Measurements from ENCODE around the gene C6orf47. TPM values are rescaled to one million over a fixed set of nuclear protein-coding genes. Genes with fewer than 3 reads are reported as not detected.

C6orf47 gene
- total and polyA plus RNA-seq, 2 donors (not counting 3 experiments of a cell fraction or from before 2014, with no cell fraction given), result 5.8 to 12.8 TPM

- no peaks in the 10 kb centered on the region for H3K9me1 ChIP-seq (replicated peaks; ENCODE audit: control insufficient read depth, extremely low read depth, insufficient read depth, low read length)
- H3K4me2 ChIP-seq (ENCODE audit: insufficient read depth, low read length), result no peak overlapping the region
- H4K20me1 ChIP-seq (replicated peaks; ENCODE audit: control insufficient read depth, extremely low read depth, insufficient read depth, low read length), result no peaks in the 10 kb centered on the region
- no peaks in the 10 kb centered on the region for H3K27me3 ChIP-seq (ENCODE audit: control insufficient read depth in 2 of 2, insufficient read depth in 2 of 2, low read length in 2 of 2)
- peak; percentile 33 for FAIRE-seq
- dilution Hi-C loops (cut with MboI; ENCODE audit: extremely low pct_ligation_motif_present, low sequenced_read_pairs) (no loop called here), intact Hi-C loops (cut with micrococcal nuclease) (no loop called here)
- H3K79me2 ChIP-seq (ENCODE audit: control insufficient read depth, insufficient read depth, low read length), result no peaks in the 10 kb centered on the region
- H3K4me3 ChIP-seq (replicated peaks in 1 of 3; ENCODE audit: insufficient read depth in 1 of 3, low read depth in 1 of 3, low read length in 3 of 3), result no peak overlapping the region
- peaks cover 10% of the 10 kb centered on the region for H3K4me1 ChIP-seq (ENCODE audit: control insufficient read depth, extremely low read depth, insufficient read depth, low read length)
- no peak overlapping the region for H3K27ac ChIP-seq (ENCODE audit: insufficient read depth, low read depth, low read length)
- ChIA-PET POLR2A (no interaction called here), CTCF (interaction anchor here (1.0 to 2.2 kb wide), 4 partner anchors 9 to 136 kb away, joined by 3 to 10 read pairs (median 4); no protein-coding TSS in a partner anchor)
- H2AFZ ChIP-seq (ENCODE audit: low read depth, low read length), result no peak overlapping the region
- H3K9me3 ChIP-seq (replicated peaks; ENCODE audit: control insufficient read depth, insufficient read depth, low read length), result no peaks in the 10 kb centered on the region
- no peak for TF ChIP-seq GATA2 (IDR thresholded peaks at IDR 0.05; ENCODE audit: insufficient read depth, insufficient read length, low read depth, low read length)
- no peak for TF ChIP-seq JUN (IDR thresholded peaks at IDR 0.05; ENCODE audit: borderline replicate concordance, insufficient read depth, insufficient read length, low read depth)
- no peak for TF ChIP-seq POLR2AphosphoS5 (IDR thresholded peaks at IDR 0.05; ENCODE audit: insufficient read depth, low read depth, low read length)
- no peak for TF ChIP-seq EZH2 (IDR thresholded peaks at IDR 0.05; ENCODE audit: borderline replicate concordance, low read depth, low read length, severe bottlenecking)
- H3K36me3 ChIP-seq (ENCODE audit: control insufficient read depth in 2 of 2, extremely low read depth in 1 of 2, insufficient read depth in 2 of 2, low read length in 2 of 2), result peaks cover 6 to 37% of the 10 kb centered on the region in 2 experiments
- no TSS peak for BruUV-seq (replicated peaks)
- no peak for DNase-seq (ENCODE audit: low read depth, low spot score)
- H3K9ac ChIP-seq (replicated peaks; ENCODE audit: extremely low read depth, insufficient read depth, low read length), result no peak overlapping the region
Measured at GRCh38 chr6:31693535-31693934, 33.0 kb upstream of the C6orf47 start.

- H3K9me1 ChIP-seq (replicated peaks; ENCODE audit: control insufficient read depth, extremely low read depth, insufficient read depth, low read length), result no peaks in the 10 kb centered on the region
- H3K4me1 ChIP-seq (ENCODE audit: control insufficient read depth, extremely low read depth, insufficient read depth, low read length), result peaks cover 10% of the 10 kb centered on the region
- H3K79me2 ChIP-seq (ENCODE audit: control insufficient read depth, insufficient read depth, low read length), result no peaks in the 10 kb centered on the region
- no peak overlapping the region for H3K27ac ChIP-seq (ENCODE audit: insufficient read depth, low read depth, low read length)
- H3K4me2 ChIP-seq (ENCODE audit: insufficient read depth, low read length), result no peak overlapping the region
- TF ChIP-seq POLR2AphosphoS5 (IDR thresholded peaks at IDR 0.05; ENCODE audit: insufficient read depth, low read depth, low read length), result no peak
- no peak for TF ChIP-seq EZH2 (IDR thresholded peaks at IDR 0.05; ENCODE audit: borderline replicate concordance, low read depth, low read length, severe bottlenecking)
- no peak for TF ChIP-seq JUN (IDR thresholded peaks at IDR 0.05; ENCODE audit: borderline replicate concordance, insufficient read depth, insufficient read length, low read depth)
- TF ChIP-seq FOS (IDR thresholded peaks at IDR 0.05; ENCODE audit: borderline replicate concordance, insufficient read depth, low read length), result no peak
- TF ChIP-seq MAX (IDR thresholded peaks at IDR 0.05; ENCODE audit: insufficient read depth, insufficient read length), result no peak
- TF ChIP-seq POLR2A (IDR thresholded peaks at IDR 0.05; ENCODE audit: low read depth, low read length), result no peak
- no peak for TF ChIP-seq MYC (IDR thresholded peaks at IDR 0.05; ENCODE audit: low read depth, low read length)
- TF ChIP-seq GATA2 (IDR thresholded peaks at IDR 0.05; ENCODE audit: insufficient read depth, insufficient read length, low read depth, low read length), result no peak
- no peak for TF ChIP-seq CTCF (IDR thresholded peaks at IDR 0.05; ENCODE audit: extremely low read depth in 1 of 2, insufficient read depth in 1 of 2, low read depth in 1 of 2, low read length in 2 of 2)
- H3K9ac ChIP-seq (replicated peaks; ENCODE audit: extremely low read depth, insufficient read depth, low read length), result no peak overlapping the region
- peaks cover 6 to 43% of the 10 kb centered on the region in 2 experiments for H3K36me3 ChIP-seq (ENCODE audit: control insufficient read depth in 2 of 2, extremely low read depth in 1 of 2, insufficient read depth in 2 of 2, low read length in 2 of 2)
- DNase-seq (ENCODE audit: low read depth, low spot score) (no peak), FAIRE-seq (no peak)
- H2AFZ ChIP-seq (ENCODE audit: low read depth, low read length), result no peak overlapping the region
- H3K4me3 ChIP-seq (replicated peaks in 1 of 3; ENCODE audit: insufficient read depth in 1 of 3, low read depth in 1 of 3, low read length in 3 of 3), result no peak overlapping the region
- no peaks in the 10 kb centered on the region for H3K9me3 ChIP-seq (replicated peaks; ENCODE audit: control insufficient read depth, insufficient read depth, low read length)
- intact Hi-C loops (cut with micrococcal nuclease), result no loop called here
- ChIA-PET POLR2A (no interaction called here), CTCF (interaction anchor here (1.4 to 2.2 kb wide), 3 partner anchors 8 to 137 kb away, joined by 4 to 10 read pairs (median 4); no protein-coding TSS in a partner anchor)
- no peaks in the 10 kb centered on the region for H3K27me3 ChIP-seq (ENCODE audit: control insufficient read depth in 2 of 2, insufficient read depth in 2 of 2, low read length in 2 of 2)
- no peaks in the 10 kb centered on the region for H4K20me1 ChIP-seq (replicated peaks; ENCODE audit: control insufficient read depth, extremely low read depth, insufficient read depth, low read length)
- no TSS peak for BruUV-seq (replicated peaks)
- dilution Hi-C loops (cut with MboI; ENCODE audit: extremely low pct_ligation_motif_present, low sequenced_read_pairs), result no loop called here
Measured at GRCh38 chr6:31692886-31693285, 32.3 kb upstream of the C6orf47 start.

All from endothelial cell of umbilical vein (primary cell).